PFSK-1 (cell line): ENCODE data around the gene PTPRN2.

Source experiments
- FOXP2 ChIP-seq: optimal IDR thresholded peaks from 2 replicates; pipeline ENCODE3; 2011; ENCODE audit warnings: borderline replicate concordance, control low read depth, inconsistent platforms; ENCODE audit not compliant: insufficient read depth; ENCODE audit errors: extremely low read length, extremely low read depth
- POLR2AphosphoS5 ChIP-seq: IDR thresholded peaks from 2 replicates; pipeline ENCODE4 v1.6.1; 2012; ENCODE audit warnings: low read depth, mild to moderate bottlenecking, control low read depth, low read length, moderate library complexity
- SIN3A ChIP-seq: IDR thresholded peaks from 2 replicates; pipeline ENCODE4 v1.6.1; 2012; ENCODE audit warnings: mild to moderate bottlenecking, low read length, moderate library complexity, borderline replicate concordance; ENCODE audit not compliant: insufficient read depth
- TAF1 ChIP-seq: IDR thresholded peaks from 2 replicates; pipeline ENCODE4 v1.6.1; 2012; ENCODE audit warnings: low read length, control low read depth, borderline replicate concordance; ENCODE audit not compliant: insufficient read depth
- TF ChIP-seq, protein P1 (sequence below), 2 experiments: IDR thresholded peaks; 2 replicates each; pipeline versions ENCODE4 v1.6.1 to v1.8.0; 2011 to 2012; ENCODE audit warnings: low read depth in 2 of 2, low read length in 2 of 2, control low read depth in 1 of 2, inconsistent platforms in 1 of 2, mild to moderate bottlenecking in 1 of 2, moderate library complexity in 1 of 2; ENCODE audit not compliant: insufficient read depth in 1 of 2

PTPRN2 gene

DNA sequence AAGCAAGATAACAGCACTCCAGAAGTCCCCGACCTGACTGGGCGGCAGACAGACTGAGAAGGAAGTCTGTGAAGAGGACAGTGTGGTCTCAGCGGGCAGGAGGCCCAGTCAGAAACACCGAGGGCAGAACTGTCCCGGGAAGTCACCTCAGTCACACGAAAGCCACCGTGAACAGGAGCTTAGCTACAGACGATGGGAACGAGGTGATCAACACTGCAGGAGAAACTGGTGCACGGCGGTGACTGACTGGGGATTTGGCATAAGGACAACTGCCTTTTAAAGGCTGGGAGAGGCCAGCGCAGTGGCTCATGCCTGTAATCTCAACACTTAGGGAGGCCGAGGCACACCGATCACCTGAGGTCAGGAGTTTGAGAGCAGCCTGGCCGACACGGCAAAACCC, 217.8 kb downstream of the PTPRN2 start:
- TF ChIP-seq TAF1 (no peak), FOXP2 (no peak), POLR2AphosphoS5 (no peak)
- TF ChIP-seq, protein P1, sequence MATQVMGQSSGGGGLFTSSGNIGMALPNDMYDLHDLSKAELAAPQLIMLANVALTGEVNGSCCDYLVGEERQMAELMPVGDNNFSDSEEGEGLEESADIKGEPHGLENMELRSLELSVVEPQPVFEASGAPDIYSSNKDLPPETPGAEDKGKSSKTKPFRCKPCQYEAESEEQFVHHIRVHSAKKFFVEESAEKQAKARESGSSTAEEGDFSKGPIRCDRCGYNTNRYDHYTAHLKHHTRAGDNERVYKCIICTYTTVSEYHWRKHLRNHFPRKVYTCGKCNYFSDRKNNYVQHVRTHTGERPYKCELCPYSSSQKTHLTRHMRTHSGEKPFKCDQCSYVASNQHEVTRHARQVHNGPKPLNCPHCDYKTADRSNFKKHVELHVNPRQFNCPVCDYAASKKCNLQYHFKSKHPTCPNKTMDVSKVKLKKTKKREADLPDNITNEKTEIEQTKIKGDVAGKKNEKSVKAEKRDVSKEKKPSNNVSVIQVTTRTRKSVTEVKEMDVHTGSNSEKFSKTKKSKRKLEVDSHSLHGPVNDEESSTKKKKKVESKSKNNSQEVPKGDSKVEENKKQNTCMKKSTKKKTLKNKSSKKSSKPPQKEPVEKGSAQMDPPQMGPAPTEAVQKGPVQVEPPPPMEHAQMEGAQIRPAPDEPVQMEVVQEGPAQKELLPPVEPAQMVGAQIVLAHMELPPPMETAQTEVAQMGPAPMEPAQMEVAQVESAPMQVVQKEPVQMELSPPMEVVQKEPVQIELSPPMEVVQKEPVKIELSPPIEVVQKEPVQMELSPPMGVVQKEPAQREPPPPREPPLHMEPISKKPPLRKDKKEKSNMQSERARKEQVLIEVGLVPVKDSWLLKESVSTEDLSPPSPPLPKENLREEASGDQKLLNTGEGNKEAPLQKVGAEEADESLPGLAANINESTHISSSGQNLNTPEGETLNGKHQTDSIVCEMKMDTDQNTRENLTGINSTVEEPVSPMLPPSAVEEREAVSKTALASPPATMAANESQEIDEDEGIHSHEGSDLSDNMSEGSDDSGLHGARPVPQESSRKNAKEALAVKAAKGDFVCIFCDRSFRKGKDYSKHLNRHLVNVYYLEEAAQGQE (IDR thresholded peaks at IDR 0.05; ENCODE audit: insufficient read depth in 1 of 2, low read depth in 2 of 2, low read length in 2 of 2): no peak

DNA sequence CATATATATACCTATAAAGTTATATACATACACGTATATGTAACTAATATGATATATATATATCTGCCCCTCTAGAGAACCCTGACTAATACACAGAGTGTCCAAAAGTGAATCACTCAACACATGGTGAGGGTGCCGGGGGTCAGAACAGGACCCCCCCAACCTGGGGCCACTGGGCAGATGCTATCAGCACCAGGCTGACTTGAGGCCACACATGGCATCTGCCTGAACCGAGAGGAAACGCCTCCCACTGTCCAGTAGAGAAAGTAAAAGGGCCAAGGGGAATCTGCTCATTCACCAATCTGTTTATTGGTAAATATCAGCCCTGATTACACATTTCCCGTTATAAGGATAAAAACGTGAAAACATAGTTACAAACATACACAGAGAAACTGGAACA, 218.3 kb downstream of the PTPRN2 start:
- TF ChIP-seq POLR2AphosphoS5 (no peak), TAF1 (no peak), FOXP2 (no peak)
- TF ChIP-seq, protein P1 (IDR thresholded peaks at IDR 0.05; ENCODE audit: insufficient read depth in 1 of 2, low read depth in 2 of 2, low read length in 2 of 2): no peak

DNA sequence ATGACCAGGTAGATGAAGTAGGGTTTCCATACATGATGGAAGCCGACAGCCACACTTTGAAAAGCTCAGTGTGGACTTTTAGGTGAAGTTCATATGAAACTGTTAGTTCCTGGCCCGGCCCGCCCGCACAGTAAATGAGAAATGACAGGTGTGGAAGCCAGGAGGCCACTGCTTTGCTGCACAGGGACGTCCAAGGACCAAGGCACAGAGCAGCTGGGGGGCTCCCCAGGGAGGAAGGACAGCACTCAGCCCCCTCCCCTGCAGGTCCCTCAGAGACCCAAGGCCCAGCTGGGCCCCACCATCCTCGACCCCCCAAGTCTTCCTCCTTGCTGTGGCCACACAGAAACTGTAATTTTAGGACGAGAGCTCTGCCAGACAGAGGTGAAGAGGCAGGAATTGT, 219.2 kb downstream of the PTPRN2 start:
- no peak for TF ChIP-seq FOXP2
- no peak for TF ChIP-seq SIN3A
- no peak for TF ChIP-seq TAF1
- TF ChIP-seq, protein P1 (IDR thresholded peaks at IDR 0.05; ENCODE audit: insufficient read depth in 1 of 2, low read depth in 2 of 2, low read length in 2 of 2): no peak
- TF ChIP-seq POLR2AphosphoS5: no peak

DNA sequence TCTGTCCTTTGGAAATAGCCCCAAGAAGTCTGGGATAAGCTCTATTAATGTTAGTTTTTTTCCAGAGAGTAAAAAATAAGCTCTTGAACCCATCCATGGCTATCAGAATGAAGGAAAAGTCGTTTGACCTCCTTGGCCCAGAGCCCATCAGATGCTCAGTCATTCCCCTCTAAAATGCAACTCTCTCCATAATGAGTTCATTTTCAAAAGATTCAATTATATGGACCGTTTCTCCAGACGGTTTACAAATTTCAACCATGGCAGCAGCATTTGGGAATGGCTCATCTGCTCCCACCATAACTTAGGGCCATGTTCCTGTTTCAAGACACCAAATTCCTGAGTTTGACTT, 220.0 kb downstream of the PTPRN2 start:
- TF ChIP-seq, protein P1 (IDR thresholded peaks at IDR 0.05; ENCODE audit: insufficient read depth in 1 of 2, low read depth in 2 of 2, low read length in 2 of 2): no peak
- TF ChIP-seq SIN3A: no peak

DNA sequence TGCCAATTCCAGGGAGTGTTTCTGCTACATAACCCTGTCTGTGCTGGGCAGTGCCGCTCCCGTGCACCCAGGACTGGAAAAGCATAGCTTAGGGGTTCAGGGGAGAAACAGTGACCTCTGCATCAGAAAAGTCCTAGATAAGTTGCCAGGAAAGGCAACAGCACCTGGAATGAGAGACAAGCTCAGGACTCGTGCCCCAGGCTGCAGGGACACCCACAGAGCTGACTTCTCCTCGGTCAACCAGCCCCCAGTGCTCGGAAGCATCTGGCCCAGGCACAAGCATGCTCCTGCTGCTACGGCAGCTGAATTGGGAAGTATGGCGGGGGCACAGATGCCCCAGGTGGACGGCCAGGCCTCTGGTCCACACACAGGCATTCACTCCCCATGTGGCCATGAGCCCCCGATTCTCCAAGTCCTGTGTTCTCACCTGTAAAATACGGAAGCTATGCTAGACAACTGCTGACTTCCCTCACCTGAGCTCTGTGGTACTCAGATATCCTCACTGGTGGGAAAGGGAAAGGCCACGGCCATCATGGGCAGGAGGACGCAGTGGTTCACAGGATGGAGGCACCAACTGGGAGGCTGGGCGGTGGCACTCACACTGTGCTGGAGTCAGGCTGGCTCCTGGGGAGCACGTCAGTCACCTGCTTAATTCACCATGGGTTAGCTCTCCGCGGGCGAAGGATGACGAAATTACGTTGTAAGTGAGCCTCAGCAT, 220.5 kb downstream of the PTPRN2 start:
- no peak for TF ChIP-seq TAF1
- TF ChIP-seq FOXP2: no peak
- TF ChIP-seq POLR2AphosphoS5: no peak
